MG63 (cell line): ENCODE measurements around the gene PPM1F. TPM values are rescaled to one million over a fixed set of nuclear protein-coding genes. Genes with fewer than 3 reads are reported as not detected.
A peak's percentile ranks its signal among the peaks of the same experiment; 100 is the strongest.
"Not testable (repeated sequence)": the region's sequence is repeated elsewhere in the genome, so short reads cannot be mapped to it uniquely, and the experiment has no call there.

Experiments
- DNase-seq: peaks from one replicate; pipeline ENCODE4 v3.0.0-alpha.2; 2020
- H3K27me3 ChIP-seq: fragments of 250-450 bp; sonication (Bioruptor Pico); 2 replicates; pipeline ENCODE4 v1.5.1; 2020; ENCODE audit warnings: mild to moderate bottlenecking, moderate library complexity
- H3K36me3 ChIP-seq: fragments of 250-450 bp; sonication (Bioruptor Pico); 2 replicates; pipeline ENCODE4 v1.5.1; 2020; ENCODE audit warnings: mild to moderate bottlenecking, moderate library complexity
- H3K4me3 ChIP-seq: fragments of 250-450 bp; sonication (Bioruptor Pico); 2 replicates; pipeline ENCODE4 v1.5.1; 2020; ENCODE audit warnings: mild to moderate bottlenecking, moderate library complexity
- H3K9me3 ChIP-seq: fragments of 250-450 bp; sonication (Bioruptor Pico); 2 replicates; pipeline ENCODE4 v1.5.1; 2020; ENCODE audit warnings: mild to moderate bottlenecking, moderate library complexity
- total RNA-seq: library from RNA; depleted of rRNA; stranded (reverse); fragments of >200 nt; shearing (Covaris generic); gene quantifications from 2 replicates; pipeline ENCODE4 v1.2.3, GENCODE V29; 2014; ENCODE audit warnings: low replicate concordance

Gene PPM1F
- total RNA-seq, 1 experiment from 2014 or later = 45.5 TPM

- H3K36me3 ChIP-seq = peaks cover 15% of the 10 kb centered on the region
- H3K27me3 ChIP-seq = no peaks in the 10 kb centered on the region
- no peaks in the 10 kb centered on the region for H3K9me3 ChIP-seq
- no peak for DNase-seq
- H3K4me3 ChIP-seq = no peak overlapping the region
Measured at GRCh38 chr22:21949948-21950347, 2.7 kb downstream of the PPM1F start.

DNA sequence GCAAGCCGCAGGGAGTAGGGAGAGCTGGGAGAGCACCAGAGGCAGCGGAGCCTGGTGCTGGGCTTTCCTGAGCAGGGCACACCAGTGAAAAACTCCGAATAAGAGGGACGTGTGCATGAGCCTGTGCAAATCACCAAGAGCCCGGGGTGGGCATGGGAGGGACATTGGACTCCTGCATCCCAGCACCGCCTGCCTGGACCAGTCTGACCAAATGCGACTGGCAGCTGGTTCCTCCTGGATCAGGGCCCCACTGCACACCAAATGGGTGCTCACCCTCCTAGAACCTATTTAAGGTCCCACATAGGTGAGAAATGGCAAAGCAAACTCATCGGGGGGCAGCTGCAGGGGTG is 3.1 kb downstream of the PPM1F start:
- no peak for DNase-seq
- Histone ChIP-seq H3K4me3 (no peak overlapping the region), H3K27me3 (no peaks in the 10 kb centered on the region), H3K9me3 (no peaks in the 10 kb centered on the region), H3K36me3 (peaks cover 19% of the 10 kb centered on the region)

DNA sequence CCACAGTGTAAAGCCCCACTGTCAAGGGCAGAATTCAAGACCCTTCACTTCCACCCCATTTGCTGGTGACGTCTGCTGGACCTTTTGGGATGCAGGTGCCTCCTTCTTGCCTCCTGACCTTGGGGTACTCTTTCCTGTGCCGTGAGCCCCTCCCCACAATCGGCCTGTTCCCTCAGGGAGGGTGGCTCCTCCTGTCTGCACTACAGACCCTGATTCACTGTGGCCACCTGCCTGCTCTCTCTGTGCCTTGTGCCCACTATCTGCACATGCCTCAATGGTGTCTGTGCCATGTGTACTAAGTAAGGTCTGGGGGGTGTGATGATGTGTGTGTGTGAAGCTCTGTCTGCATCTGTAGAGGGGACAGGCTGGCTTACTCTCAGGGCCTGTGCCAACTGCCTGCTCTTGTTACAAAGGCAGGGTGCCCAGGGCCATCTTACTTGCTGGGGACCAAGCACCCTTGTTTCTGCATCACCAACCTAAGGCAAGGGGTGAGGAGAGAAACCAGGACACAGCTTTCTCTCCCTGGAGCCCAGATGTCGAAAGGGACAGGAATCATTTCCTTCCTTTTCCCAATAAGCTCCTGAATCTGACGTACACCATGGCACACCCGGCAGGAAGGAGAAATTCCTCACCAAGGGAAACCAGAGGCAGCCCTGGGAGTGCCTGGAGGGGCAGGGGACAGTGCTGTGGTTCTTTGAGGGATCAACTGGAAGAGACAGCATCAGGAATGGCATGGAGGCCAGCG is 3.7 kb downstream of the PPM1F start:
- Histone ChIP-seq H3K9me3 (no peaks in the 10 kb centered on the region), H3K27me3 (no peaks in the 10 kb centered on the region), H3K4me3 (no peak overlapping the region), H3K36me3 (peaks cover 20% of the 10 kb centered on the region)
- no peak for DNase-seq

DNA sequence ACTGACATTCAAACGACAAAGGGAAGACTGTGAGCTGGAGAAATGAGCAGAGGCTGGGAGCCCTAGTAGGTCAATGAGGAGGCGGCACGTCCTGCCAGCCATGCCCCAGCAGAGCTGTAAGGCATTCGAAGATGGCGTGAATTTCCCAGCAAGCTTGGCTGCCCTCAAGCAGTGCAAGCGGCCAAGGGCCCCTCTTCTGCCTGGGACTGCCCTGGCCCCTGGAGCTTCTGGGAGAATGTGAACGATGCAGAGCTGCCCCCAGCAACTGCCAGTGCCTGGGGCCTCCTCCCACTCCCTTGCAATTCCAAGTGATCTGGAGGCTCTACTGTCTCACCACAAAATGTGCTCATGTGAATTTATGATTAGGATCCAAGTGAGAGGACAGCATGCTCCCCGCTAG is 4.3 kb downstream of the PPM1F start:
- Histone ChIP-seq H3K36me3 (peaks cover 20% of the 10 kb centered on the region), H3K27me3 (no peaks in the 10 kb centered on the region), H3K9me3 (no peaks in the 10 kb centered on the region), H3K4me3 (no peak overlapping the region)
- DNase-seq = no peak

GRCh38 chr22:21947040-21948014 is 5.3 kb downstream of the PPM1F start:
- H3K27me3 ChIP-seq = no peaks in the 10 kb centered on the region

GRCh38 chr22:21946262-21946925 is 6.3 kb downstream of the PPM1F start:
- no peaks in the 10 kb centered on the region for H3K9me3 ChIP-seq
- H3K27me3 ChIP-seq = no peaks in the 10 kb centered on the region
- no peak for DNase-seq
- no peak overlapping the region for H3K4me3 ChIP-seq
- peaks cover 22% of the 10 kb centered on the region for H3K36me3 ChIP-seq

More at GRCh38 chr22:21947040-21948014, 5.3 kb downstream of the PPM1F start:
- Histone ChIP-seq H3K9me3 (no peaks in the 10 kb centered on the region), H3K4me3 (no peak overlapping the region), H3K36me3 (peaks cover 20% of the 10 kb centered on the region)
- DNase-seq = no peak

DNA sequence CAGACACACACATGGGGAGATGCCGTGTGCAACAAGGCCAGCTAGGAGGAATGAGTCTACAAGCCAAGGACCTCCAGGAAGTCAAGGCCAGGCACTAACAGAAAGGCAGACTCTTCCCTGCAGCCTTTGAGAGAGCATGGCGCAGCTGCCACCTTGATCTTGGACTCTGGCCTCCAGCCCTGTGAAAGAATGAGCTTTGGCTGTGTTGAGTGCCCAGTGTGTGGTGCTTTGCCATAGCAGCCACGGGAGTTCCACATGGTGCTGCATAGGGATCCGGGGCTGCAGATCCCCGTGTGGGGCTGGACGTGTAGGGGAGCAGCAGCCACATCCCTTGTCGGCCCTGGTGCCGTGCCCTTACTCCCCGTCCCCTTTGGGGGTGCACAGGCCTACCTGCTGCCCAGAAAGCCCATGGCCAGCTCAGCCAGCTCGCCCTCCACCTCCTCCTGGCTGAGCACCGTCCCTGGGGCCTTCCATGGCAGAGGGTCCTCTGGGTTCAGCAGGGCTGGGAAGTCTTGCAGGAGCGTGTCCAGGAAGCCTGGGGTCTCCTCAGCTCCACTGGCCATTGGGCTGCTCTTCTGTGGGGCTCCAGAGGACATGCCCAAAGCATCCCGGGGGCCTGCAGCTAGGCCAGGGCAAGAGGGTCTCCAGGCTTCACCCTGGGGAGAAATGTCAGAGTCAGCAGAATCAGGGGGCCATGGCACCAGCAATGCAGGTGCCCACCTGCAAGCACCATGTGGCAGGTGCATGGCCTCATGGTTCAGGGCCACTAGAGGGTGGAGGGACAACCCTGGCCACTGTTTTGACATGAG is 7.0 kb downstream of the PPM1F start:
- H3K9me3 ChIP-seq = no peaks in the 10 kb centered on the region
- no peak overlapping the region for H3K4me3 ChIP-seq
- no peaks in the 10 kb centered on the region for H3K27me3 ChIP-seq
- DNase-seq = no peak
- H3K36me3 ChIP-seq = peaks cover 27% of the 10 kb centered on the region

- H3K4me3 ChIP-seq = no peak overlapping the region
- no peak for DNase-seq
- peaks cover 27% of the 10 kb centered on the region for H3K36me3 ChIP-seq
- H3K27me3 ChIP-seq = no peaks in the 10 kb centered on the region
- no peaks in the 10 kb centered on the region for H3K9me3 ChIP-seq
Measured at GRCh38 chr22:21944871-21945270, 7.8 kb downstream of the PPM1F start.

DNA sequence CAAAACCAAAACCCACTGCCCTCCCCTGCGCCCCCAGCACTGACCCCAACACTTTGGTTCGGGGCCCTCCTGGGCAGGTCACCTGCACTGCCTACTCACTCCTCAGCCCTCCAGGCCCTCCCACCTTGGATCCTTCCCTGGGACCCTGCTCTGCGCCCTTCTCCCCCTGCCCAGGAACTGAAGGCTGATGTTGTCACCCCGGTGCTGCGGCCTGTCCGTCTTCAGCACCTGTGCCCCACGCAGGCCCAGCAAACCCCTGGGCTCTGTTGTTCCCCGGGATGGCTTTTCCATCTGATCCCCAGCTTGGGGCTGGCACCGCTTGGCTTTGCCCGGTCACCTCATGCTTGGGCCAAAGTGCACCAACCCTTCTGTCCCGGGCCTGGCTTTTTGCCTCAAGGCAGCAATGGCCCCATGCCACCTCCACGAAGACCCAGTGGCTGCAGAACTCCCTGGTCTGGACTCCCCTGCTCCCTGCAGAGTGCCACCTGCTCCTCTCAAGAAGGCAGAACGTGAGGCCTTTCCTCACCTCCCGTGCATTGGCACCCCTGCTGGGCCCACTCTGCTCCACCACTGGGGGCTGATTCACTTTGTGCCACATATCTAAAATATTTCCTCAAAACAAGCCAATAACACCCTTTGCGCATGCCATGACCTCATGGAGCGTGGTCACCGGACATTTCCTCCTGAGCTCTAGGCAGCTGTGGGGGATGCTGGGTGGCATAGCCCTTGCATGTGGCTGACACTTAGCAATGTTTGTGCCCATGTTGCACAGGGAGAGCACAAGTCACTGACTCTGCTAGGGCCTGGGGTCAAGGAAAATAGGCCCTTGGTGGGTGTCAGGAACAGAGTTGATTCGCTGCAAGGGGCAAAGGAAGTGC is 8.8 kb downstream of the PPM1F start:
- peak; percentile 39 for DNase-seq
- H3K4me3 ChIP-seq = no peak overlapping the region
- H3K27me3 ChIP-seq = no peaks in the 10 kb centered on the region
- H3K36me3 ChIP-seq = peaks cover 35% of the 10 kb centered on the region
- H3K9me3 ChIP-seq = no peaks in the 10 kb centered on the region

DNA sequence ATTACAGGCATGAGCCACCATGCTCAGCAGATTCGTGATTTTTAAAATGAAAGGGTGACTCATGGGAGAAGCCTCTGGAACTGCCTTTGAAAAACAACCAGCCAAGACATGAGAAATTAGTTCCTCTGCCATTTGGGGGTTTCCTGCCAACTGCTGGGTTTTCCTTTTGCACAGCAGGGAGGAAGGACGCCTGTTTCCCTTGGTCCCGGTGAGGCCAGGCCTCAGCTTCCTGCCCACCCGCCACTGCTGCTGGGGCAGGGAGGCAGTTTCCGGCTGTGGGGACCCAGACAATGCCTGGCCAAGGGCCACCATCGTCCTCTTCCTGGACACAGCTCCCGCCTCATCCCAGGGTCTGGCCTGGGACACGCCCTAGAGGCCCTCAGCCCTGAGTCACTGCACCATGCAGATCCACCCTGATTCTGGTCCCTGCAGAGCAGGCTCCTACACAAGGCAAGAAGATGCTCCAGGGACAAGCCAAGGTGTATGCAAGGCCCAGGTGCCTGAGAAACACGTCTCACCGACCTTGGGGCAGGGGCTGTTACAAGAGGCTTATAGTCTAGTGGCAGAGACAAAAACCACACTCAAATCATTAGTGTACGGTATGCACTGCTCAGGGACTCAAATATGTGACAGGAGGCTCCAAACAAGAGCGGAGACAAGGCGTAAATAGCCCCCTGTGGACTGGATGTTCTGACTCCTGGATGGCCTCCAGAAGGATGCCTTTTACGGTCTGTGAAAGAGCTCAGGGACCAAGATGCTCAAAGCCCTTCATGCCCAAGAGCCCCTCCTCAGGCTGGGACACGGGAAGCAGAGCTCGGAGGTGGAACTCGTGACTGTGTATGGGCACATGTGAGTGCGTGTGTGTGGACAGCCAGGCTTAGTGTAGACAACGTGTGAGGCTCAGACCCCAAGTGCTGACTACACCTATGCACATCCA is 10.0 kb downstream of the PPM1F start:
- H3K9me3 ChIP-seq = no peaks in the 10 kb centered on the region
- no peaks in the 10 kb centered on the region for H3K27me3 ChIP-seq
- DNase-seq = peak; percentile 96
- H3K36me3 ChIP-seq = peaks cover 37% of the 10 kb centered on the region
- no peak overlapping the region for H3K4me3 ChIP-seq

GRCh38 chr22:21941921-21942320 is 10.7 kb downstream of the PPM1F start:
- H3K36me3 ChIP-seq = peaks cover 42% of the 10 kb centered on the region

DNA sequence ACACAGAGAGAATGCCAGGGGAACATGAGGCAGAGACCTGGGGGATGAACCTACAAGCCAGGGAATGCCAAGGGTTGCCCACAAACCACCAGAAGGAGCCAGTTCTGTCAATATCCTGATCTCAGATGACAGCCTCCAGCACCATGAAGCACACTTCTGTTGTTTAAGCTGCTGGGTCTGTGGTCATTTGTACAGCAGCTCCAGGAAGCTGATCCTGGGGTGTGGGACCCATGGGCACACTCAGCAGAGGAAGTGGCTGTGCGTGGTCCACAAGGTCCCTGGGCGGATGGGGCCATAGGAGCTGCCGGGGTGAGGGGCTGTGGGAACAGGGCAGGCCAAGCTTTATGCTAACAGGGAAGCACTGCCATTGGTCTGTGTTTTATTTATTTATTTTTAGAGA is 12.1 kb downstream of the PPM1F start:
- no peaks in the 10 kb centered on the region for H3K9me3 ChIP-seq
- H3K27me3 ChIP-seq = no peaks in the 10 kb centered on the region
- peaks cover 45% of the 10 kb centered on the region for H3K36me3 ChIP-seq
- H3K4me3 ChIP-seq = no peak overlapping the region
- DNase-seq = no peak

More at GRCh38 chr22:21941921-21942320, 10.7 kb downstream of the PPM1F start:
- no peaks in the 10 kb centered on the region for H3K9me3 ChIP-seq
- no peak for DNase-seq
- no peaks in the 10 kb centered on the region for H3K27me3 ChIP-seq
- H3K4me3 ChIP-seq = no peak overlapping the region

DNA sequence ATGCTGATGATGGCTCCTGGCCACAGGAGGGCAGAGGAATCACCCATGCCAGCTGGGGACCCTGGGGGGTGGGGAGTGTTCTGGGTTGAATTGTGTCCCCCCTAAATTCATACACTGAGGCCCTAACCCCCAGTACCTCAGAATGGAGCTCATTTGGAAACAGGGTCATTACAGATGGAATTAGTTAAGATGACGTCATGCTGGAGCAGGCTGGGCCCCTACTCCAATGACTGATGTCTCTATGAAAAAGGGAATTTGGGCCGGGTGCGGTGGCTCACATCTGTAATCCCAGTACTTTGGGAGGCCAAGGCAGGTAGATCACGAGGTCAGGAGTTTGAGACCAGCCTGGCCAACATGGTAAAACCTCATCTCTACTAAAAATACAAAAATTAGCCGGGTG is 12.7 kb downstream of the PPM1F start:
- not testable (repeated sequence) for DNase-seq, H3K4me3 ChIP-seq, H3K27me3 ChIP-seq, H3K9me3 ChIP-seq
- peaks cover 45% of the 10 kb centered on the region for H3K36me3 ChIP-seq

DNA sequence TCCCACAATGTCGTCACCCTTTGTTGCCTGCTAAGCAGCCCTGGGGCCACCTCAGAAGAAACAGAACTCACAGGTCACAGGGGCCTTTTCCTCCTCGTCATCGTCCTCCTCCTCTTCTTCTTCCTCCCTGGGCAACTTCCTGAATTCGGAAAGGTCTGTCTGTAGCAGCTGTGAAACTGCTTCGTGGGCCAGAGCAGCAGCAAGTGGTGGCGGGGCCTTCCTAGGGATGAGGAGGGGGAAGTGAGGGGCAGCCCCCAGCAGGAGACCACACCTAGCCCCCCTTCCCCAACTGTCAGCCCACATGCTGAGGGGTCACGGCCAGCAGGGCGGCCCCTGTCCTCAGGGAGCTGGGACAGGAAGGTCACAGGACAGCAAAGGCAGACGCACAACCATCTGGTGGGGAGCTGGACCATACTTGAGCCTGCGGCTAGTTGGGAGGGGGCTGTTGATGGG is 13.2 kb downstream of the PPM1F start:
- no peak for DNase-seq
- no peak overlapping the region for H3K4me3 ChIP-seq
- H3K27me3 ChIP-seq = no peaks in the 10 kb centered on the region
- H3K9me3 ChIP-seq = no peaks in the 10 kb centered on the region
- H3K36me3 ChIP-seq = peaks cover 42% of the 10 kb centered on the region
